ENCODE data around the gene EEF1AKMT3.

EEF1AKMT3 gene

DNA sequence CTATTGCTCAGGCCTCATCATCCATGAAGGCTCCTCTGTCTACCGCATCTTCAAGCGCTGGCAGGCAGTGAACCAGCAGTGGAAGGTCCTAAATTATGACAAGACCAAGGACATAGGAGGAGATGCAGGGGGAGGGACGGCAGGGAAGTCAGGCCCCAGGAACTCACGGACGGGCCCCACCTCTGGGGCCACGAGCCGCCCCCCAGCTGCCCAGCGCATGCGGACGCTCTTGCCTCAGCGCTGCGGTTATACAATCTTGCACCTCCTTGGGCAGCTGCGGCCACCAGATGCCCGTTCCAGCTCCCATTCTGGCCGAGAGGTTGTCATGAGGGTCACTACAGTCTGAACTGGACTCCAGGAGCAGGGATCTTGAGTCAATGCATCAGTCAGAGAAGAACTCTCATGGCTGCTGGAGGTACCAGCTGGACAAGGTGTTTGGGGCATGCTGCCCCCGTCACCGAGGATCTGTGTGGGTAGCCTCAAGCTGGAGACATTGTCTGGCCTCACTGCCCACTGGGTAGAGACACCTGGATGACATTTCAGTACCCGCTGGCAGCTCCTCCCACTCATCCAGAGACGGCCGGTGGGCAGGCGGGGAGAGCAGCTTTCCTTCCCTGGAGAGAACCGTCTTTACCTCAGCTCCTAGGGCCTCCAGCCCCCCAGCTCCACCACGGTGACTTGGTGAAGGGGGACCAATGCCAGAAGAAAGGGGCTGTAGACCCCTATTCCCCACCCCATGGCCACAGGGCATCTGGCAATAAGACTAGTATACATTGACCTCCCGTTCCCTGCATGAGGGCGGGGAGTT is 13.7 kb upstream of the EEF1AKMT3 start:
- H3K4me3 ChIP-seq (ENCODE audit: low read length): no peak overlapping the region
- DNase-seq (ENCODE audit: low read depth): no peak
- TF ChIP-seq, protein P1, sequence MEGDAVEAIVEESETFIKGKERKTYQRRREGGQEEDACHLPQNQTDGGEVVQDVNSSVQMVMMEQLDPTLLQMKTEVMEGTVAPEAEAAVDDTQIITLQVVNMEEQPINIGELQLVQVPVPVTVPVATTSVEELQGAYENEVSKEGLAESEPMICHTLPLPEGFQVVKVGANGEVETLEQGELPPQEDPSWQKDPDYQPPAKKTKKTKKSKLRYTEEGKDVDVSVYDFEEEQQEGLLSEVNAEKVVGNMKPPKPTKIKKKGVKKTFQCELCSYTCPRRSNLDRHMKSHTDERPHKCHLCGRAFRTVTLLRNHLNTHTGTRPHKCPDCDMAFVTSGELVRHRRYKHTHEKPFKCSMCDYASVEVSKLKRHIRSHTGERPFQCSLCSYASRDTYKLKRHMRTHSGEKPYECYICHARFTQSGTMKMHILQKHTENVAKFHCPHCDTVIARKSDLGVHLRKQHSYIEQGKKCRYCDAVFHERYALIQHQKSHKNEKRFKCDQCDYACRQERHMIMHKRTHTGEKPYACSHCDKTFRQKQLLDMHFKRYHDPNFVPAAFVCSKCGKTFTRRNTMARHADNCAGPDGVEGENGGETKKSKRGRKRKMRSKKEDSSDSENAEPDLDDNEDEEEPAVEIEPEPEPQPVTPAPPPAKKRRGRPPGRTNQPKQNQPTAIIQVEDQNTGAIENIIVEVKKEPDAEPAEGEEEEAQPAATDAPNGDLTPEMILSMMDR (conservative IDR thresholded peaks at IDR 0.05; ENCODE audit: low read length): no peak

- DNase-seq (ENCODE audit: low read depth): no peak
- H3K4me3 ChIP-seq (ENCODE audit: low read length): no peak overlapping the region
- TF ChIP-seq, protein P1 (conservative IDR thresholded peaks at IDR 0.05; ENCODE audit: low read length): peak; percentile 34
Observed at GRCh38 chr12:57759360-57759980, 12.9 kb upstream of the EEF1AKMT3 start.

- TF ChIP-seq, protein P1 (conservative IDR thresholded peaks at IDR 0.05; ENCODE audit: low read length): no peak
- no peak for DNase-seq (ENCODE audit: low read depth)
- H3K4me3 ChIP-seq (ENCODE audit: low read length): no peak overlapping the region
Observed at GRCh38 chr12:57760347-57760982, 11.9 kb upstream of the EEF1AKMT3 start.

GRCh38 chr12:57761391-57761998 is 10.9 kb upstream of the EEF1AKMT3 start:
- H3K4me3 ChIP-seq (ENCODE audit: low read length): no peak overlapping the region
- TF ChIP-seq, protein P1 (conservative IDR thresholded peaks at IDR 0.05; ENCODE audit: low read length): no peak
- DNase-seq (ENCODE audit: low read depth): no peak

GRCh38 chr12:57762463-57762862 is 10.0 kb upstream of the EEF1AKMT3 start:
- TF ChIP-seq, protein P1 (conservative IDR thresholded peaks at IDR 0.05; ENCODE audit: low read length): no peak
- no peak overlapping the region for H3K4me3 ChIP-seq (ENCODE audit: low read length)
- no peak for DNase-seq (ENCODE audit: low read depth)

GRCh38 chr12:57763881-57764661 is 8.3 kb upstream of the EEF1AKMT3 start:
- DNase-seq (ENCODE audit: low read depth): no peak
- H3K4me3 ChIP-seq (ENCODE audit: low read length): no peak overlapping the region
- TF ChIP-seq, protein P1 (conservative IDR thresholded peaks at IDR 0.05; ENCODE audit: low read length): no peak

All from AG10803 (cell line).